ENCODE measurements around the gene NEK6.

- TF ChIP-seq CTCF (IDR thresholded peaks at IDR 0.05) (no peak), POLR2A (IDR thresholded peaks at IDR 0.05) (no peak)
Measured at GRCh38 chr9:124286292-124286931, 28.7 kb downstream of the NEK6 start.
